NCI-H2029 (cell line): ENCODE measurements around the gene EMC8.
"Not testable (repeated sequence)": the region's sequence is repeated elsewhere in the genome, so short reads cannot be mapped to it uniquely, and the experiment has no call there.

Source experiments
- DNase-seq: peaks from one replicate; lab custom pipeline; 2025; lab: John Stamatoyannopoulos, UW

Gene EMC8

DNA sequence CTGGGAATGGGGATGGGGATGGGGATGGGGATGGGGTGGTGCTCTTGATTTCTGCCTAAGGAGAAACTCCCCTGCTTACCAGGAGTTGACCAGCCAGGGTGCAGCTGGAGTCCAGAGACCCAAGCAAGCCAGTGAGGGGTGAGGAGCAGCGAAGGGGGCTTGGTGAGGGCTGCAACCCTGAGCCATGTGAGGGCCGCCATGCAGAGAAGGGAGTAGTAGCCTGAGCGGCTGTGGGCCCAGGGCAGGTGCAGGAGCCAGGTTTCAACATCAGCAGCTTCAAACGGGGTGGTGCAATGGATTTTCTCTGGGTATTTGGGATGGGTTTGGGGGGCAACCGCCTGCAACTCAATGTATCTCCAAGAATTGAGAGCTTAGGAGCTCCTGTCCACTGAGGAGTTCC is 35.4 kb upstream of the EMC8 start:
- DNase-seq: no peak

DNA sequence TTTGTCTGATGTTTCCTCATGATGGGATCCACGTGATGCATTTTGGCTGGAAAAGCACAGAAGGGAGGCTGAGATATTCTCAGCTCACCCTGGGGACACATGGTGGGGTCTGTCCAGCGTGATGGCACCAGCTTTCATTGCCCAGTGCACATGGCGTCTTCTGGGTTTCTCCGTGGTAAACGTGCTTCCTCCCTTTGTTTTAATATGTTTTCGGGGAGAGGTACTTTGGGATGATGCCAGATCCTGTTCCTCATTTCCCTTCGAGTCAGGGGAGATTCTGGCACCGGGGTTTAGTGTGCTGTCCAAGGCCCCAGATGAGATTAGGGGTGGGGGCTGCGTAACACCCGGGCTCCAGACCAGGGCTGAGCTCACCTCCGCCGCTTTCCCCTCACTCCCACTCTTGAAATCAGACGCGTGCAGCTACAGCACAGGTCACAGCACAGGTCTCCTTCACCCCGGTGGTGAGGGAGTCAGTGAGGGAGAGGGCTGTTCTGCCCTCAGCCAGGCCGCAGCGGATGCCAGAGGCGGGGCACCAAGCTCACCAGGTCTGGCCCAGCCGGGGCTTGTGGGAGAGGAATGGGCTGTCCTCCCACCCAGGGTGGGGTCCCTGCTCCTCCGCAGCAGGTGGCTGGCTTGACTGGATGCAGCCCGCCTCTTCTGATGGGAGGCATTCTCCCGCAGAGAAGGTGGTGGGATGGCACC is 34.0 kb upstream of the EMC8 start:
- no peak for DNase-seq

- DNase-seq: no peak
Measured at GRCh38 chr16:85832570-85833218, 33.4 kb upstream of the EMC8 start.

DNA sequence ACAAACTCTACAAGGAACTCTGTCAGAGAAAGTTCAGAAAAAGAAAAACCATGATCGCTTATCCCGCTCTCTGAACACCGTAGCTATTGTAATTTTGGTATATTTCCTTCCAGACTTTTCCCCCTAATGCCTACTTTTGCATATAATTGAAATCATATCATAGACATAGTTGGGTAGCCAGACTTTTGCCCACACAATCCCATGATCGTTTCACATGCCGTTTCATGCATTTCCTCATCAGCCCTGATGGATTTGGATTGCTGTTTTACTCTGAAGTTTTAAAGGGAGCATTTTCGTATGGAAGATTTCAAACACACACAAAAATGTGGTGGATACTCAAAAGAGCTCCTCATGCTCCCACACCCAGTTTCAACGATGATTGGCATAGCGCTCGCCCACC is 31.5 kb upstream of the EMC8 start:
- no peak for DNase-seq

DNA sequence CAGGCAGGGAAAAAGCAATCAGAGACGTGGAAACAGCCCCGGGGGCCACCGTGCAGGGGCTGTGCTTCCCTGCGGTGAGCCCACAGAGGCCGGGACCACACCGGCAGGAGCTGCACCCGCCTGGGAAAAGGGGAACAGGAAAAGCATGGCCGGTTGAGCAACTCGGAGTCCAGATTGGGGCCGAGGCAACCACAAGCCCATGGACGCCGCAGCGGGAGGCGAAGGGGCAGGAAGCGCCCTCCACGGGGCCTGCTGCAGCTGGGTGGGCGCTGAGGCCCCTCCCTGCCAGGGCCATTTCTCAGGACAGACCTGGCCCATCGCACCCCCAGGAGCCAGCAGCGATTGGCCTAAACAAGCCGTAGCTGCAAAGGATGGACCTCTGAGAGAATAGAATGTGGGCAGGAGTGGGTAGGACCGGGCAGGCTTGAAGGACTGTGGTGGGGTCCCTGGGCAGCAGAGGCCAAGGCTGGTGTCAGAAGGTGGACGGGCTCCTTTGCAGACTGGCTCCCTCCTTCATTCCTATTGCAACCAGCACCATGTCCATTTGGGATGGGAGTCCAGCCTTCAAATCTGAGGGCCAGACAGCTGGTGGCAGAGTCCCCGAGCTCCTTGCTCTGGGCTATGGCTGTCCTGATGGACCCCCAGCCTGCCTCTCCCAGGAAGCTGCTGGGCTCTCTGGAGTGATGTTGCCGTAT is 30.6 kb upstream of the EMC8 start:
- DNase-seq: no peak

GRCh38 chr16:85829171-85829719 is 29.9 kb upstream of the EMC8 start:
- DNase-seq: no peak

DNA sequence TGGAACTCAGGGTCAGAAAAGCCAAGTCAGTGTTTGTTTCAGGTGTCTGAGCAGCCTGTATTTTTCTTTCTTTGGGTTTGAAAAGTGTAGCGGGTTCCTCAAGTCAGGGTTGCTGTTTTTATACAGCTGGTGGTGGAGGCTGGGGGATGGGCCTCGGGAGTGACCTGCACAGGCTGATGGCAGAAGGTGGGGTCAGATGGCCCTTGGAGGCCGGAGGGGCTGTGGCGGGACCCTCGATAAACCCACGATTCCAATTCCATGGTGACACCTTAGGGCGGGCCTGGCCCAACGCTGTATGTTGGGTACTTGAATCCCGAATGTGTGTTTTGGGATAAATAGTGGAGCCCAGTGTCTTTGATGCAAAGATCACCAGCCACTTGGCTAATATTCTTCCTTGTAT is 28.8 kb upstream of the EMC8 start:
- DNase-seq: no peak

GRCh38 chr16:85826686-85827247 is 27.4 kb upstream of the EMC8 start:
- no peak for DNase-seq

DNA sequence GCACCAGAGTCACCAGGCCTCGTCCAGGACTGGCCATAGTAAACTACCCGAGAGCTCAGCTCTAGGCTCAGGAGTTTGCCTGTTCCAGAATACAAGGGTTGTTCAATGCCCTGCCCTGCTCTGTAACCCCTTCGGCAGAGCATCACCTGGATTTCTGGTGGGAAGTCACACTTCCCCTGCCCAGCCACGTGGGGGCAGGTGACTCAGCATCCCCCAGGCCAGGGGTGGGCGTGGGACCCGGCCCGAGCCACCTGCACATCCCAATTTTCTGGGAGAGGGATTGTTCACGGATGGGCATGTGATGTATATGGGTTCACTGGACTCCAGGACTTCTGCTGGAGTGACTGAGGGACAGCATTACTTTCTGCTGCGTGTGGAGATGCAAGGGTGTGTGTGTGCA is 26.0 kb upstream of the EMC8 start:
- DNase-seq: no peak

- DNase-seq: no peak
Measured at GRCh38 chr16:85824161-85825135, 25.1 kb upstream of the EMC8 start.

- no peak for DNase-seq
Measured at GRCh38 chr16:85823328-85823920, 24.1 kb upstream of the EMC8 start.

DNA sequence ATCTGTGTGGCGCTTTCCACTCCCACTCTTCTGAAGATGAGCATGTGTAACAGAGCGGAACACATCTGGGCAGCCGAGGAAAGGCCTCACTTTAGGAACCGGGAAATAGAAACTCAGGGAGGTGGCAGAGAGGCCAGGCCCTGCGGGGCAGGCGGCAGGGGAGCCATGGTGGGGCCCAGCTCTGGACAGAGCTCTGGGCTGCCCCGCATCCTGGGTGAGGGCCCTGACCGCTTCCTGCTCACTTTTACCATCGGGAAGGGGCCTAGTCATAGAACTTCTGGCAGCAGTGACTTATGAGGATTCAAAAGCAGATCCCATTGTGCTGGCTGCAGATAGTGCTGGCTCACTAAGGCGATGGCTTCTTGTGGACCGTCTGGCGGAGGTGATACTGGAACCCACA is 22.8 kb upstream of the EMC8 start:
- no peak for DNase-seq

DNA sequence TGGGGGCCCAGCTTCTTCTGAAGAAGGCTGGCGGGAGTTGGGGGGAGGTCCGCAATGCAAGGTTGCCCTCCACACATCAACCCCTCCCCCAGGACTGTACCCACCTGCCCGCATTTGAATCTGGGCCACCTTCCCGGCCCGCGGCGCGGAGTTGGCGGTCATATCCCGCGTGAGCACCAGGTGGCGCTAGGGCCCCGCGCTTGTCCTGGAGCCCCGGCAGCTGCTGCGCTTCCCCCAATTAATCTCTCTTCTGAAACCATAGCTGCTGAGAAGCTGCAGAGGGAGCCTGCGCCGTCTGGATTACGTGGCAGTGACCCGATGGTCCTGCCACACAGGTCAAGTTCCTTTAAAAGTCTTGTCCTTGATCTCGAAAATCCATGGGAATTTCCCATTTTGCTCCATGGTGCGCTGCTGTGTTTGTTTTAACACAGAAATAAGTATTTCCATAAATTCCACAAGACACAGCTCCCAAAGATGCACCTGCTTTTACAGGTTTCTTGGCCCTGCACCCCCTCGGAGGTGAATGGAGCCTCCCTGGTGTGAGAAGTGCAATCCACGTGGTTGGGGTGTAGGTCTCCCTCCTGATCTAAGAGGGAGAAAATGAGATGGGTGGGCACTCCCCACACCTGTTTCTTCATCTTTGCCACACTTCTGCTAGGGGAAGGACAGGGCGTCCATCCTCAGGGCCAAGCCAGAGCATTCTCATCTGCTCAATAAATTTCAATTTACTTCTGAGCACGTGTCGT is 22.2 kb upstream of the EMC8 start:
- DNase-seq: peak; percentile 30

- no peak for DNase-seq
Measured at GRCh38 chr16:85820604-85821372, 21.4 kb upstream of the EMC8 start.

GRCh38 chr16:85819771-85820170 is 20.4 kb upstream of the EMC8 start:
- DNase-seq: no peak

DNA sequence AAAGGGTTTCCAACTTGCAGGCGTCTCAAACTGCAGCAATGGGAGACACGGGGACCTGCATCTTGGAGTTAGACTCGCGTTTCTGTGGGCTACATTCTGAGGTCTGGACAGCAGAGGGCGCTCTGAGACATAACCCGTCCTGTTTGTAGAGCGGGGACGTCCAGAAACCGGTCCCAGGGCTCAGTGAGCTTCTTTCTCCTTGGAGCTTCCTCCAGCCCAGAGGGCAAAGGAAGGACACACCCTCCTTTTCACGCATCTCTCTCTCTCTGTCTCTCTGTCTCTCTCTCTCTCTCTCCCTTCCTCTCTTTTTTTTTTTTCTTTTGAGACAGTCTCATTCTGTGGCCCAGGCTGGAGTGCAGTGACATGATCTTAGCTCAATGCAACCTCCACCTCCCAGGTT is 19.9 kb upstream of the EMC8 start:
- peak; percentile 27 for DNase-seq

DNA sequence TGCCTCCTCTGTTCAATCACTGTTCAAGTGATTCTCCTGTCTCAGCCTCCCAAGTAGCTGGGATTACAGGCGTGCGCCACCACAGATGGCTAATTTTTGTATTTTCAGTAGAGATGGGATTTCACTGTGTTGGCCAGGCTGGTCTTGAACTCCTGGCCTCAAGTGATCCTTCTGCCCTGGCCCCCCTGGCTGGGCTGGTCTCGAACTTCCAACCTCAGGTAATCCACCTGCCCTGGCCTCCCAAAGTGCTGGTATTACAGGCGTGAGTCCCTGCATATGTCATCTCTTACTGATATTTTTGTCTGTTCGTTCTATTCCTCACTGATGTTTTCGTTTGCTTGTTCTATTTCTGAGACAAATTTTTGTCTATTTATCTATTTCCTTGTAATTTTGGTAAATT is 17.9 kb upstream of the EMC8 start:
- DNase-seq: not testable (repeated sequence)

DNA sequence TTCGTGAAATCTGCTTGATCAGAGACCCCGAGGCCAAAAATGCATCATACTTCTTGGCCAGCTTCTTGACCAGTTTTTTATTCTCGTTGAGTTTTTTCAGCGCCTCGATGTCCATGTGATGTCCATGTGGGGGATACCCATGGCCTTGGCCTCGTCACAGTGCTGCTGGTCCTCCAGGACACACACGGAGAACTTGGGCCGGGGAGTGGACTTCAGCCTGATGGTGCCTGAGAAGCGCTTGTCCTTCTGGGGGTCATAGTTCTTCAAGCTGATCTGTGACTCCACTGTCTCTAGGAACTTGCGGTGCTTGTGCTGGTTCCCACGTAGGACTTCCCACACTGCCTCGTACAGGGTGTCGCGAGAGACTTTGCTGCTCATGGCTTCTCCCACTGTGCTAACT is 16.8 kb upstream of the EMC8 start:
- no peak for DNase-seq

GRCh38 chr16:85812811-85813700 is 13.7 kb upstream of the EMC8 start:
- DNase-seq: no peak
